ENCODE measurements around the gene MUC2.

Gene MUC2

DNA sequence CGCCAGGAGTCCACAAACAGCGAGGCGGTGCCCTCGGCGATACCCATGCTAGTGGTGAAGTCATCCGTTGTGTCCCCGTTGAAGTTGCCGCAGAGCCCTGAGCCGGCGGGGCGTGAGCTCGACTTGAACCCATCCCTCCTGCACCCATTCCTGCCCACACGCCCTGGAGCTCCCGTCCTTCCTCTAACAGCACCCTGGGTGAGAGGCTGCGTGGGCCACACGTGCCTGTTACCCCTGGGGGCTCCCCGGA, 46.5 kb upstream of the MUC2 start:
- TF ChIP-seq BHLHE40 (IDR thresholded peaks at IDR 0.05; ENCODE audit: borderline replicate concordance) (no peak), ELF4 (IDR thresholded peaks at IDR 0.05) (no peak), L3MBTL2 (conservative IDR thresholded peaks at IDR 0.05) (no peak), HDGF (IDR thresholded peaks at IDR 0.05; ENCODE audit: borderline replicate concordance) (no peak)
- POLR2A ChIA-PET: no interaction called here
- no peak for DNase-seq (ENCODE audit: extremely low spot score)
- CTCF ChIA-PET: no interaction called here

DNA sequence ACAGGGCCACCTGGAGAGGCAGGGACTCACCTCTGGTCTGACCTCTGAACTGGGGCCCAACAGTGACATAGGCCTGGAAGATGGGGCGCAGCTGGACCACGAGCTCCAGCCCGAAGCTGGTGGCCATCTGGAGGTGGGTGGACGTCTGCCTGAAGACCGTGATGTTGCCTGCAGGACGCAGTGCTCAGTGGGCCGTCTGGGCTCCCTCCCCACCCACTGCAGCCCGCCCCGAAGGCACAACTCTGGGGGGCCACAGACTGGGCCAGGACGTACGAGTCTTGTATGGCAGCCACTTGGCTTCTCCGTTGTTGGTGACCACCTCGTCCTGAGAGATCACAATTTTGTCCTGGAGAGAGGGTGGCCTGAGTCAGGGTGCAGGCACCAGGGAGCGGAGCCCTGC, 46.1 kb upstream of the MUC2 start:
- DNase-seq (ENCODE audit: extremely low spot score): no peak
- ChIA-PET POLR2A (no interaction called here), CTCF (no interaction called here)
- TF ChIP-seq L3MBTL2 (conservative IDR thresholded peaks at IDR 0.05) (no peak), TARDBP (IDR thresholded peaks at IDR 0.05) (no peak), ZNF384 (IDR thresholded peaks at IDR 0.05) (no peak), FOXK2 (IDR thresholded peaks at IDR 0.05) (no peak), FOXM1 (IDR thresholded peaks at IDR 0.05; ENCODE audit: borderline replicate concordance) (no peak), SP1 (IDR thresholded peaks at IDR 0.05) (no peak)

DNA sequence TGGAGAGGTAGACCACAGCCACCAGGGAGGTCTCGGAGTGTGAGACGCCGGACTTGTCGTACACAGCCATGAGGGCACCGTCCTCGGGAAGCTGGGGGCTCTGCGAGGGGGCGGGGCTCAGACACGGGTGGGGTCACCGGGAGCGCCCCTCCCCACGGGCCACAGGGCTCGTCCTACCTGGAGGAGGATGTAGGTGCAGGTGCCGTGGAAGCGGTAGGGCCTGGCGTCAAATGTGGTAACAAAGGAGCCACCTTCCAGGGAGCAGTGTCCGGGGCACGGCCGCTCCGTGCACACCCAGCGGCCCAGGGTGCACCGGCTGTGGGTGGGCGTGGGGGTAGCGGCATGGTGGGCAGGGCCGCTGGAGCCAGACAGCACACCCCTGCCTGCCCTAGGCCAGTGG, 45.6 kb upstream of the MUC2 start:
- no peak for DNase-seq (ENCODE audit: extremely low spot score)
- TF ChIP-seq LEF1 (IDR thresholded peaks at IDR 0.05; ENCODE audit: borderline replicate concordance) (no peak), FOXM1 (IDR thresholded peaks at IDR 0.05; ENCODE audit: borderline replicate concordance) (no peak), ELF4 (IDR thresholded peaks at IDR 0.05) (no peak), NFRKB (IDR thresholded peaks at IDR 0.05) (no peak), FOXK2 (IDR thresholded peaks at IDR 0.05) (no peak), ARNT (IDR thresholded peaks at IDR 0.05) (no peak), HDGF (IDR thresholded peaks at IDR 0.05; ENCODE audit: borderline replicate concordance) (no peak), SP1 (IDR thresholded peaks at IDR 0.05) (no peak), FOXA1 (IDR thresholded peaks at IDR 0.05) (no peak), BHLHE40 (IDR thresholded peaks at IDR 0.05; ENCODE audit: borderline replicate concordance) (no peak), SUZ12 (IDR thresholded peaks at IDR 0.05) (no peak), TARDBP (IDR thresholded peaks at IDR 0.05) (no peak), ZNF384 (IDR thresholded peaks at IDR 0.05) (no peak), L3MBTL2 (conservative IDR thresholded peaks at IDR 0.05) (no peak), CTBP1 (IDR thresholded peaks at IDR 0.05; ENCODE audit: borderline replicate concordance) (no peak)
- TF ChIP-seq, protein P1, sequence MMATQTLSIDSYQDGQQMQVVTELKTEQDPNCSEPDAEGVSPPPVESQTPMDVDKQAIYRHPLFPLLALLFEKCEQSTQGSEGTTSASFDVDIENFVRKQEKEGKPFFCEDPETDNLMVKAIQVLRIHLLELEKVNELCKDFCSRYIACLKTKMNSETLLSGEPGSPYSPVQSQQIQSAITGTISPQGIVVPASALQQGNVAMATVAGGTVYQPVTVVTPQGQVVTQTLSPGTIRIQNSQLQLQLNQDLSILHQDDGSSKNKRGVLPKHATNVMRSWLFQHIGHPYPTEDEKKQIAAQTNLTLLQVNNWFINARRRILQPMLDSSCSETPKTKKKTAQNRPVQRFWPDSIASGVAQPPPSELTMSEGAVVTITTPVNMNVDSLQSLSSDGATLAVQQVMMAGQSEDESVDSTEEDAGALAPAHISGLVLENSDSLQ (IDR thresholded peaks at IDR 0.05): no peak
- POLR2A ChIA-PET: no interaction called here
- CTCF ChIA-PET: no interaction called here

DNA sequence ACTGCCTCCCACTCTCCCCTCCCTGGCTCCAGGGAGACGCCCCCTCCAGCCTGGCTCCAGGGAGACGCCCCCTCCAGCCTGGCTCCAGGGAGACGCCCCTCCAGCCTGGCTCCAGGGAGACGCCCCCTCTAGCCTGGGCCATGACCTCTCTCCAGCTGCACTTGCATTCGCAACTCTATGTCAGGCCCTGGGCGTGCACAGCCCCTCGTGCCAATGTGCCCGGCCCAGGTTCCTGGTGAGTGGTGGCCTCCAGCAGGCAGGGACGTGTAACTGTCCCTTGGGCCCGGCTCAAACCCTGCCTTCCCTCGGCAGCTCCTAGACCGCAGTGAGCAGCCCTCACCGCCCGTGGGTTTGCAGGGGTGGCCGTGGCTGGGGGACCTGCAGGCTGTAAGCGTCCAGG, 45.0 kb upstream of the MUC2 start:
- POLR2A ChIA-PET: no interaction called here

DNA sequence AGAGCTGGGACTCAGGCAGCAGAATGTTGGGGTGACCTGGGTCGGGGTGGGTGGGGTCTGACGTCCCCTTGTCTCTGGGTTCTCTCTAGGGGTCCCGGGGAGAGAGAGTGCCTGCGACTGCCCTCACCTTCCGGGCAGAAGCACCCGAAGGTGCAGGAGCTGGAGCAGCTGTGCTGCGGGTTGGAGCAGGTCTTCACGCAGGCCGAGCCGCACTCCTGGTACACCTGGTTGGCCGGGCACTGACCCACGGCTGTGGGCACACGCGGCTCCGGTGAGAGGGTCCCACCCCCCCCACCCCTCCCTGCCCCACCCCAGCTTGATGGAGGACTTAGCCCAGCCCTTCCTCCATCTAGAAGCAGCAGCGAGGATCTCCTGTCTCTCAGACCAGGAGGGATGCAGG, 44.6 kb upstream of the MUC2 start:
- DNase-seq (ENCODE audit: extremely low spot score): no peak
- ChIA-PET CTCF (no interaction called here), POLR2A (no interaction called here)
- TF ChIP-seq L3MBTL2 (conservative IDR thresholded peaks at IDR 0.05) (no peak), FOXM1 (IDR thresholded peaks at IDR 0.05; ENCODE audit: borderline replicate concordance) (no peak), FOXK2 (IDR thresholded peaks at IDR 0.05) (no peak), NFRKB (IDR thresholded peaks at IDR 0.05) (no peak), HDGF (IDR thresholded peaks at IDR 0.05; ENCODE audit: borderline replicate concordance) (no peak), LEF1 (IDR thresholded peaks at IDR 0.05; ENCODE audit: borderline replicate concordance) (no peak), CTBP1 (IDR thresholded peaks at IDR 0.05; ENCODE audit: borderline replicate concordance) (no peak), ARNT (IDR thresholded peaks at IDR 0.05) (no peak), BHLHE40 (IDR thresholded peaks at IDR 0.05; ENCODE audit: borderline replicate concordance) (no peak), SP1 (IDR thresholded peaks at IDR 0.05) (no peak), ELF4 (IDR thresholded peaks at IDR 0.05) (no peak), FOXA1 (IDR thresholded peaks at IDR 0.05) (no peak), TARDBP (IDR thresholded peaks at IDR 0.05) (no peak), ZNF384 (IDR thresholded peaks at IDR 0.05) (no peak), SUZ12 (IDR thresholded peaks at IDR 0.05) (no peak)
- TF ChIP-seq, protein P1 (IDR thresholded peaks at IDR 0.05): no peak

More for the DNA sequence above, 45.0 kb upstream of the MUC2 start:
- TF ChIP-seq L3MBTL2 (conservative IDR thresholded peaks at IDR 0.05) (no peak), FOXM1 (IDR thresholded peaks at IDR 0.05; ENCODE audit: borderline replicate concordance) (no peak), SP1 (IDR thresholded peaks at IDR 0.05) (no peak), SUZ12 (IDR thresholded peaks at IDR 0.05) (no peak), ZNF384 (IDR thresholded peaks at IDR 0.05) (no peak), CTBP1 (IDR thresholded peaks at IDR 0.05; ENCODE audit: borderline replicate concordance) (no peak), FOXK2 (IDR thresholded peaks at IDR 0.05) (no peak), ARNT (IDR thresholded peaks at IDR 0.05) (no peak), BHLHE40 (IDR thresholded peaks at IDR 0.05; ENCODE audit: borderline replicate concordance) (no peak), HDGF (IDR thresholded peaks at IDR 0.05; ENCODE audit: borderline replicate concordance) (no peak), ELF4 (IDR thresholded peaks at IDR 0.05) (no peak), NFRKB (IDR thresholded peaks at IDR 0.05) (no peak)
- TF ChIP-seq, protein P1 (IDR thresholded peaks at IDR 0.05): no peak
- CTCF ChIA-PET: no interaction called here
- no peak for DNase-seq (ENCODE audit: extremely low spot score)

DNA sequence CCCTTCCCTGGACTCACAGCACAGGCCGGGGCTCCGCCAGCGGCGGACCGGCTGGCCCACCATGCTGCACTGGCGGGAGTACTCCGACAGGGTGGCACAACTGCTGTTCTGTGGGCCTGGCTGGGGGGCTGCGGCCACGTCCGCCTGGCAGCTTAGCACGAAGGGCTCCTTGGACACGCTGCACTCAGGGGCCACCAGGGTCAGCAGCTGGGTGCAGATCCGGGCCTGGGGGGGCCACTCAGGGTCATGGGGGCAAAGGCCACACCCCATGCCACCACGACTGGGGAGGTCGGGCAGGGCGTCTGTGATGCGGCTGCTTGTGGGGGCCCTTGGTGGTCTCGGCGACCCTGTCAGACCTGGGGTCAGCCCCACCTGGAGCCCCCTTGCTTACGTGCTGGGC, 44.1 kb upstream of the MUC2 start:
- TF ChIP-seq HDGF (IDR thresholded peaks at IDR 0.05; ENCODE audit: borderline replicate concordance): no peak
- TF ChIP-seq BHLHE40 (IDR thresholded peaks at IDR 0.05; ENCODE audit: borderline replicate concordance): no peak
- no peak for TF ChIP-seq ZNF384 (IDR thresholded peaks at IDR 0.05)
- no peak for TF ChIP-seq SUZ12 (IDR thresholded peaks at IDR 0.05)
- no peak for TF ChIP-seq L3MBTL2 (conservative IDR thresholded peaks at IDR 0.05)
- no peak for TF ChIP-seq FOXM1 (IDR thresholded peaks at IDR 0.05; ENCODE audit: borderline replicate concordance)
- no peak for TF ChIP-seq FOXK2 (IDR thresholded peaks at IDR 0.05)
- no peak for TF ChIP-seq CTBP1 (IDR thresholded peaks at IDR 0.05; ENCODE audit: borderline replicate concordance)
- no peak for TF ChIP-seq TARDBP (IDR thresholded peaks at IDR 0.05)
- TF ChIP-seq, protein P1 (IDR thresholded peaks at IDR 0.05): no peak
- no peak for TF ChIP-seq NFRKB (IDR thresholded peaks at IDR 0.05)
- no peak for TF ChIP-seq ELF4 (IDR thresholded peaks at IDR 0.05)
- no peak for TF ChIP-seq SP1 (IDR thresholded peaks at IDR 0.05)
- no peak for TF ChIP-seq ARNT (IDR thresholded peaks at IDR 0.05)
- TF ChIP-seq LEF1 (IDR thresholded peaks at IDR 0.05; ENCODE audit: borderline replicate concordance): no peak
- no peak for TF ChIP-seq FOXA1 (IDR thresholded peaks at IDR 0.05)
- no peak for DNase-seq (ENCODE audit: extremely low spot score)
- ChIA-PET POLR2A (no interaction called here), CTCF (no interaction called here)

Measured in HEK293T (cell line).